Superior temporal gyrus (tissue), 1 donor: ENCODE measurements around the gene SYNRG.
"Not testable (repeated sequence)": the region's sequence is repeated elsewhere in the genome, so short reads cannot be mapped to it uniquely, and the experiment has no call there.

ENCODE experiments used
- DNase-seq: peaks from one replicate; pipeline ENCODE4 v3.0.0-alpha.2; 2016; ENCODE audit errors: extremely low spot score

The SYNRG gene

GRCh38 chr17:37545486-37545885, 63.7 kb downstream of the SYNRG start:
- DNase-seq, result no peak

DNA sequence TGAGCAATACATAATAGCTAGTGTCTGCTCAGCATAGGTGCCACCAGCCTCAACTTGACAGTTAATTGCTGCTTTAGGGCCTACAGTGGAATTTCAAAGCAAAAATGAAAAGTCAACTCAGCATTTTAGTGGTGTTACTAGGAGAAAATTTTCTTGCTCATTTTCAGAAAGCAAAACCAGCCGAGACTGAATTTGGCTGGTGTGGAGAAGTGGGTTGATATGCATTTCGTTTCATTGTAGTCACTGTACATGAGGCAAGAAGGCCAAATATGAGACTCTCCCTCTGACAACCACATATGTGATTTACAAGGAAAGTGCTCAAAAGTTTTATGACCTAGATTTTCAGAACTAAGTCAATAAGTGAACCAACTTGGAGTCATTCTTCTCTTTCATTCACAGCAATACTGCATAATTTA, 65.6 kb downstream of the SYNRG start:
- DNase-seq, result no peak

DNA sequence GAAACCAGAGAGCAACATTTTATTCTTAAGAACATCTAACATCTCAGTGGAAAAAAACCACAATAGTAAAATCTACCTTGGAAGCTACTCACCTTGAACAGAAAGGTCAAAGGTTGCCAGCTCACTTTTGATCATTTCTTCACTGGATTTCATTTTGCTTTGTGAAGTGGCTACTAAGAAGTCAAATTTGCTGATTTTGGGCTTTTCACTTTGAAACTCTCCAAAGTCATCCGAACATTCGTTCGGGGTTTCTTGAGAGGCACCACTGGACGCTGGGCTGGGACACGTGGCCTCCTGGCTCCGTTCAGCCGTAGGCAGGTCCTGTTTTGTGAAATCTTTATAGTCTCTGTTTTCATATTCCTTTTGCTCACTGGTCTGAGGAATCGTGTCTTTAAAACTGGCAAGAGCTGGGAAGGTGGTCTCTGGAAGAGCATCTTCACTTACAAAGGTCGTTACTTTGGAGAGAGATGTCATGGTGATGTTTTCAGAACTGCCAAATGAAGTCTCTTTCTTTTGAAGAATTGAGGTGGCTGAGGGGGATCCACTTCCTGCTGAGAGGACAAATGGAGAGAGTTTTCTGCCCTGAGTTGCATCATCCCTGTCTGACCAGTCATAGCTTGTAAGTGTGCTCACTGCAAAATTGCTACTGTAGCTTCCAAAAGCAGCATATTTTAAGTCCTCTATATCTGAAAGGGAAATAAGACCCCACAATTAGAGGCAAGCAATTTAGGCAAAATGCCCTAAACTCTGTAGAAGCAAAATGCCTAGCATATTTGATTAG, 67.1 kb downstream of the SYNRG start:
- DNase-seq, result no peak

GRCh38 chr17:37538981-37539659, 70.1 kb downstream of the SYNRG start:
- DNase-seq, result no peak

DNA sequence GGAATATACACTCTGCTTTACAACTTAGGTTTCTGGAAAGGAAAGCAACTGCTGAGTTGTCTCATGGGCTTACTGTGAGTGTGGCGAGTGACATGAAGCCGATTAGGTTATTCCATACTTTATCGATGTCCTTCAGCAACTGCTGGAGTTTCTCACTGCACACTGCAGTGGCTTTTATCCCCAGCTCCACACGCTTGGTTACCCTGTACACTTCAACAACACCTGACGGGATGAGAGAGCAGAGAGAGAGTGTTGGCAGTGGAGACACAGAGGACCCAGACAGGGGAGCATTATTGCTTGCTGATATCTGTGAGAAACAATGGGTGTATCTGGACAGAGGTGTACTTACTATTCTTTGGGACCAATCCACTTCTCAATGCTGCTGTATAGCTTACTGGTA, 73.3 kb downstream of the SYNRG start:
- no peak for DNase-seq

GRCh38 chr17:37532756-37533155, 76.5 kb downstream of the SYNRG start:
- DNase-seq, result no peak

- DNase-seq, result no peak
Measured at GRCh38 chr17:37530420-37530819, 78.8 kb downstream of the SYNRG start.

DNA sequence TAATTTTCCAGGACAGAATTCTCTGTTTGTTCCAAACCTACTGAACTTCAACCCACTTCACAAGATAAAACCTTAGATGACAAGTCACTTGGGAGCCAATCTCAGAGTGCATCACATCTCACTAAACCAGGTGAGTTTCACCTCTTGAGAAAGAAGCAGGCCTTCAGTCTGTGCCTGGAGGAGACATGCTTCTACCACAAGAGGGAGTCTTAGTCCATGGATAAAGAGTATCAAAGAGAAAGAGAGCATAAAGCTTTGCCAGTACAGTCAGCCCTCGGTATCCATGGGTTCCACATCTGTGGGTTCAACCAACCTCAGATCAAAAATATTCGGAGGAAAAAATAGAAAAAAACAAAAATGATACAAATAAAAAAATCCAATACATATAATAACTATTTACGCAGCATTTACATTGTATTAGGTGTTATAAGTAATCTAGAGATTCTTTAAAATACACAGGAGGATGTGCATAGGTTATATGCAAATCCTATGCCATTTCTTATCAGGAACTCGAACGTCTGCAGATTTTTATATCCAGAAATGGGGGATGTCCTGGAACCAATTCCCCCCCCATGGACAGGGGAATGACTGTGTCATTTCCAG, 81.9 kb downstream of the SYNRG start:
- peak; percentile 75 for DNase-seq

- no peak for DNase-seq
Measured at GRCh38 chr17:37523715-37524219, 85.5 kb downstream of the SYNRG start.

GRCh38 chr17:37521821-37522220, 87.4 kb downstream of the SYNRG start:
- no peak for DNase-seq

DNA sequence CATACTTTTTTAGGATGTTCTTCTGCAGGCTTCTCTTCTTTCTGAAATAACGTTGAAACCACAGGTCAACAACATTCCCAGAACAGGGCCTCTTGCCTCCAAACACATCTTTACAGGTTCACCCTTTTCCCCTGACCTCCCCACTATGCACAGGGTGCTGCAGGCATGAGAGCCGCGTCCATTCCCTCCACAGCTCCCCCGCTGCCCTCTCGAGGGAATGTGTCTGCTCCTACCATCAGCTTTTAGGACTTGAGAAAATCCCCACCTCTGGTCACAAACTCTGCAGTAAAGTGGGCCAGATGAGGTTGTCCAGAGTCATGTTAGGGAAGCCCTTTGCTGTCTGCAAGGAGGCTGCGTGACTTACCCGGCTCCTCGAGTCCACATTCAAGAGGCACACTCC, 89.0 kb downstream of the SYNRG start:
- DNase-seq, result no peak

- DNase-seq, result no peak
Measured at GRCh38 chr17:37519251-37519985, 89.8 kb downstream of the SYNRG start.

DNA sequence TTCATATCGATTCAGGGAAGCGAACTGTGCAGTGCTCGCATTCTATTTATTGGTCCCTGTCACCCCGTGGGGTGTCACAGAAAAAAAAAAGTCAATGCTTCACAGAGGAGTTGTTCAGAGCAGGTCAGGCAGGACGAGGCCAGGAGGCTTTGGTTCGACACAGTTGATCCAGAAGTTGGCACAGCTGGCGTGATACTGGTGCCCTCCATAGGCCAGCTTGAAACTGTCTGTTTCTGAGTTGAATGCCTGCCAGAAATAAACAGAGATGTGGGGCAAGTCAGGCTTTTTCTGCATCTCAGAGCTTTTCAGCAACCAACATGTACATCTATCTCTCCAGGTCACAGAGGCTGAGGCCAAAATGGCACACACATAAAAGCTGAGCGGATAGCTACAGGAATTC, 90.4 kb downstream of the SYNRG start:
- DNase-seq, result peak; percentile 35

DNA sequence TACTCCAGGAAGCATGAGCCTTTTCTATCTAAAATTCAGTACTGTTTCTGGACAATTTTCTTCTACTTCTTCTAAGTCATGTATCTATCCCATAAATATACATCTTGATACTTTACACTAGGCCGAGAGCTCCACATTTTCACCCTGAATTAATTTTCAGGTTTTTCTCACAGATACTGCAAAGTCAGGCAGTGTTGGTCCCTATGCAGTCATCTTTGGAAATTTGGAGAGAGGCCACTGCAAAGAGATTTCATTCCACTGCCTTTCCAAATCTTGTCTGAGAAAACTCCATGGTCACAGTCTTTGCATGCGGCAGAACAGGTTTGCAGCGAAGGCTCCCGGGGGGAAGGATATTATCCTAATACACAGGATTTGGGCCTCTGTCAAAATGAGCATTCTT, 91.3 kb downstream of the SYNRG start:
- DNase-seq, result no peak

DNA sequence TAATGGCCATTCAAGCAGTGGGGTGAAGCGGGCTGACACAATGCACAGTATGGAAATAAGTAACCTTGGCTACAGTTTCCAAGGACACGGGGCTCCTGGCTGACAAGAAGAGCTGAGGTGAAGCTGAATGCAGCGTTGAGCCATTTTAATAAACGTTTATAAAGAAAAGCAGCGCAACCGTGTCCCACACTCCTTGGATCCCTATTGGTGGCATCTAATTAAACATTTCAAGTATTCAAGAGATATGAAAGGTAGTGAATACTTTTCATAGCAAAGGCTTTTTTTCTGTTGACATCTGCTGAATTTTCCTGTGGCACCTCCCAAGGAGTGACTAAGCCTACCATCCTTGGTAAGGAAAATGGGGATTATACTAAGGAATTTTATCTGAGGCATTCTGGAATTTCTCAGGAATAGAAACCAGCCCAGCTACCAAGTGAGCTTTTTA, 93.1 kb downstream of the SYNRG start:
- DNase-seq, result no peak

DNA sequence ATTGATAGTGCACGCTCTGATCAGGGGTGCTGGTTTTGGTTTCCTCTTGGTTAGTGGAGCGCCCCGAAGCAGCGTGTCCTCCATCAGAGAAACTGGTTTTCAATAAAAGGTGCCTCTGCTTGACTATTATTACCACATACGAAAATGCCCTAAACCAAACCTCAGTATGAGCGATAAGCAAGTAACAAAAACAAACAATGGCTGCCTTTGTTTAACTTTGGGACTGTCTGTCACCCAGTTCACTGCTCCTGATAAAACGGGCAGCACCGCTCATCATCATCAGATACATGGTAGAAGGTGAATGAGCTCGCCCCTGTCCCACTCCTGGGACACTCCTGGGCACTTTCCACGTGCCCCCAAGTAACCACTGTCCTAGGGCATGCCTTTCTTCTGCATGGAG, 95.5 kb downstream of the SYNRG start:
- DNase-seq, result no peak

GRCh38 chr17:37512442-37513068, 96.7 kb downstream of the SYNRG start:
- no peak for DNase-seq

DNA sequence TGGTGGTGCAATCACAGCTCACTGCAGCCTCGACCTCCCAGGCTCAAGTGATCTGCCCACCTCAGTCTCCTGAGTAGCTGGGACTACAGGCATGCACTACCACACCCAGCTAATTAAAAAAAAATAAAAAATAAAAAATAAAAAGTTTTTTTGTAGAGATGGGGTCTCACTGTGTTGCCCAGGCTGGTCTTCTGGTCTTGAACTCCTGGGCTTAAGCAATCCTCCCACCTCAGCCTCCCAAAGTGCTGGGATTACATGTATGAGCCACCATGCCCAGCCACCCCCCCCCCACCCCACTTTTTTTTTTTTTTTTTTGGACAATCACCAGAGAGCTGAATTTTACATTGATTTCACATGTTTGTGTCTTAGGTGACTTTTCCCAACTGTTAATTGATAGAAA, 97.6 kb downstream of the SYNRG start:
- DNase-seq, result not testable (repeated sequence)

DNA sequence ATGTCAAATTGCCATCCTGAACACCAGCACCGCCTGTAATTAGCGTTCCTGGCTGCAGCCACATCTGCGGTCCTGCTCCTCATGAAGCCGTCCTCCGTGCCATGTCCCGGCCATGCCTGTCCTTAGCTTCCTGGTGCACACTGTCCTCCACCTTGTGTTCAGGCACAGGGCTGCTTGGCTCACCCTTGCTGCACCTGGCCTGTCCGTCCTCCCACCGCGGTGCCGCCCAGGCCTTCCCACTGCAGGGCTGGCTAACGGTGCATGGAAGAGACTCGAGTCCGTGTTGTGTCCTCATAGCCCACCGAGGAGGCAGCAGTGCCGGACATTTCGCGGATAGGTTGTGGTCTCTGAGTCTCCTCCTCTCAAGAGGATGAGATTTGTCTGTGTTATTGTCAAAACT, 99.2 kb downstream of the SYNRG start:
- no peak for DNase-seq

DNA sequence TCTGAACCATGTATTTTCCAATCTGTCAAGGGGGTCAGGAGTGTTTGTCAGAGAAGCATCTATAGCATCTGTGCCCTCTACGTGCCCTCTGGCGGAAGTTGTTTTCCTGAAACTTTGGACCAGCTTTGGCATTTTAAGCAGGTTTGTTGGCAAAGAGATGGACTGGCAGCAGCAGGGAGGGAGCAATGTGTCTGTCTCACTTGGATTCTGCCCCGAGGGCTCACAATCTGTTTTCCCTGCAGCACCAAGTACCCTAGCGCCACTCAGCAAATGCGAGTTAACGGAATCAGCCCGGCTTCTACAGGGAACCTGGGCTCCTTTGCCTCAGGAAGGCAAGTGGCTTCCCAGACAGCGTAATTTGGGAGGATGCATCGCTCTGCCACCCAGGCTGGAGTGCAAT, 102.1 kb downstream of the SYNRG start:
- no peak for DNase-seq

DNA sequence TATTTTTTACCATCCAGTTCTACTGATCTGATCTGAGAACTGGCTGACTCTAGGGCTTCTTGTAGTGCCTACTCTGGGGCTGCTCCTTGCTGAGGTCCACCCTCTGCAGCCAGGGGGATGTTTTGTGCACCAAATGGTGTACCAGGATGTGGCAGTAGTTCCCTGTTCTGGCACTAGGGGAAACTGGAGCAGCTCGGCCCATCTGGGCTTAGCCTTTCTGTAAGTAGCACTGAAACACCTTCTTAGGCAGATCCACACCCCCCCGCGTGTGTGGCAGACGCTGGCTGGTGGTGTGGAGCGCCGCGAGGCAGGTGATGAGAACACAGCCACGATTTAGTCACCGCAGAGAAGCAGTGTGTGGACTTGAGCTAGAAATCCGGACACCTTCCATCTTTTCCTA, 102.5 kb downstream of the SYNRG start:
- DNase-seq, result no peak

GRCh38 chr17:37505333-37505732, 103.9 kb downstream of the SYNRG start:
- DNase-seq, result no peak
